Type B pancreatic cell (in vitro differentiated cells): Measurements from ENCODE around the gene STEAP4. TPM values are rescaled to one million over a fixed set of nuclear protein-coding genes. Genes with fewer than 3 reads are reported as not detected.
"Not testable (repeated sequence)": the region's sequence is repeated elsewhere in the genome, so short reads cannot be mapped to it uniquely, and the experiment has no call there.

Experiments
- DNase-seq: peaks from one replicate; pipeline ENCODE4 v3.0.0; 2021; ENCODE audit warnings: mixed read lengths; ENCODE audit not compliant: unreplicated experiment; ENCODE audit errors: extremely low spot score
- H3K27ac Mint-ChIP-seq: 2 replicates; pipeline ENCODE4 v1.8.0; 2021; ENCODE audit warnings: mild to moderate bottlenecking, mixed read lengths
- H3K27me3 Mint-ChIP-seq: 2 replicates; pipeline ENCODE4 v1.8.0; 2021; ENCODE audit warnings: mixed read lengths
- H3K36me3 Mint-ChIP-seq: 2 replicates; pipeline ENCODE4 v1.8.0; 2021; ENCODE audit warnings: mixed read lengths
- H3K4me1 Mint-ChIP-seq: one replicate; pipeline ENCODE4 v1.8.0; 2021; ENCODE audit warnings: mixed read lengths; ENCODE audit not compliant: unreplicated experiment
- H3K4me3 Mint-ChIP-seq: 2 replicates; pipeline ENCODE4 v1.8.0; 2021; ENCODE audit warnings: mild to moderate bottlenecking, mixed read lengths
- H3K9me3 Mint-ChIP-seq: 2 replicates; pipeline ENCODE4 v1.8.0; 2021; ENCODE audit warnings: mixed read lengths
- CTCF ChIP-seq: fragments of 200-600 bp; sonication (generic); conservative IDR thresholded peaks from 2 replicates; pipeline ENCODE4 v1.5.0; 2021; ENCODE audit warnings: antibody characterized with exemption, mild to moderate bottlenecking
- total RNA-seq: library from RNA; stranded (reverse); gene quantifications from 2 replicates; pipeline ENCODE4 v1.2.1, GENCODE V29; 2021; ENCODE audit warnings: low replicate concordance

STEAP4 gene
- total RNA-seq, 1 donor from 2014 or later: 1.2 TPM

GRCh38 chr7:88269586-88269985 lies 37.1 kb downstream of the STEAP4 start:
- Mint-ChIP-seq H3K27ac (no peak overlapping the region), H3K36me3 (peaks cover 4% of the 10 kb centered on the region), H3K4me1 (no peaks in the 10 kb centered on the region), H3K9me3 (no peaks in the 10 kb centered on the region), H3K27me3 (peaks cover 4% of the 10 kb centered on the region), H3K4me3 (no peak overlapping the region)
- TF ChIP-seq CTCF: no peak
- no peak for DNase-seq

- no peaks in the 10 kb centered on the region for H3K4me1 Mint-ChIP-seq
These were observed 37.8 kb downstream of the STEAP4 start for GRCh38 chr7:88268858-88269257.

GRCh38 chr7:88268051-88268450 lies 38.6 kb downstream of the STEAP4 start:
- Mint-ChIP-seq H3K27ac (no peak overlapping the region), H3K36me3 (peaks cover 4% of the 10 kb centered on the region), H3K4me1 (no peaks in the 10 kb centered on the region), H3K27me3 (peaks cover 4% of the 10 kb centered on the region), H3K4me3 (no peak overlapping the region), H3K9me3 (no peaks in the 10 kb centered on the region)
- DNase-seq: no peak
- no peak for TF ChIP-seq CTCF

More at GRCh38 chr7:88268858-88269257, 37.8 kb downstream of the STEAP4 start:
- TF ChIP-seq CTCF: no peak
- Mint-ChIP-seq H3K27me3 (peaks cover 4% of the 10 kb centered on the region), H3K27ac (no peak overlapping the region), H3K36me3 (peaks cover 4% of the 10 kb centered on the region), H3K9me3 (no peaks in the 10 kb centered on the region), H3K4me3 (no peak overlapping the region)
- DNase-seq: no peak

- TF ChIP-seq CTCF: no peak
- H3K9me3 Mint-ChIP-seq: no peaks in the 10 kb centered on the region
- peaks cover 4% of the 10 kb centered on the region for H3K36me3 Mint-ChIP-seq
- H3K27me3 Mint-ChIP-seq: peaks cover 4% of the 10 kb centered on the region
- DNase-seq: no peak
- H3K4me3 Mint-ChIP-seq: no peak overlapping the region
- H3K27ac Mint-ChIP-seq: no peak overlapping the region
- no peaks in the 10 kb centered on the region for H3K4me1 Mint-ChIP-seq
These were observed 39.3 kb downstream of the STEAP4 start for GRCh38 chr7:88267421-88267820.

GRCh38 chr7:88264987-88265386 lies 41.7 kb downstream of the STEAP4 start:
- H3K27ac Mint-ChIP-seq, H3K36me3 Mint-ChIP-seq, H3K4me1 Mint-ChIP-seq, H3K9me3 Mint-ChIP-seq, DNase-seq, H3K4me3 Mint-ChIP-seq, H3K27me3 Mint-ChIP-seq: not testable (repeated sequence)

GRCh38 chr7:88262562-88262961 lies 44.1 kb downstream of the STEAP4 start:
- no peaks in the 10 kb centered on the region for H3K4me1 Mint-ChIP-seq
- H3K27me3 Mint-ChIP-seq: peaks cover 10% of the 10 kb centered on the region
- no peak for DNase-seq
- peaks cover 3% of the 10 kb centered on the region for H3K36me3 Mint-ChIP-seq
- no peak for TF ChIP-seq CTCF
- no peak overlapping the region for H3K4me3 Mint-ChIP-seq
- H3K9me3 Mint-ChIP-seq: no peaks in the 10 kb centered on the region
- H3K27ac Mint-ChIP-seq: no peak overlapping the region
